ENCODE results near the gene ARHGAP19.

- TF ChIP-seq CTCF (IDR thresholded peaks at IDR 0.05; ENCODE audit: poor library complexity) = no peak
- TF ChIP-seq EZH2 (IDR thresholded peaks at IDR 0.05; ENCODE audit: borderline replicate concordance) = no peak
- no peak for TF ChIP-seq EZH2phosphoT487 (IDR thresholded peaks at IDR 0.05; ENCODE audit: low read depth, severe bottlenecking, unreplicated experiment)
These were observed 42.1 kb upstream of the ARHGAP19 start, which contains the start of gene FRAT2 for GRCh38 chr10:97334370-97335175.
